ENCODE data around the gene C16orf78.

GRCh38 chr16:49359591-49359990, 14.0 kb upstream of the C16orf78 start:
- no peak for TF ChIP-seq CTCF (IDR thresholded peaks at IDR 0.05; ENCODE audit: poor library complexity, severe bottlenecking)
- TF ChIP-seq EZH2 (IDR thresholded peaks at IDR 0.05; ENCODE audit: borderline replicate concordance, insufficient read depth, low read length, poor library complexity, severe bottlenecking), result no peak
- no peak for TF ChIP-seq EP300 (conservative IDR thresholded peaks at IDR 0.05; ENCODE audit: poor library complexity, severe bottlenecking)

Data from neural cell (in vitro differentiated cells).